IPS-20b (cell line): ENCODE measurements around the gene C2CD2.
"Not testable (repeated sequence)": the region's sequence is repeated elsewhere in the genome, so short reads cannot be mapped to it uniquely, and the experiment has no call there.

Experiments used
- H3K27ac ChIP-seq: one replicate; pipeline ENCODE4 v1.5.1; 2013; ENCODE audit warnings: low read length
- H3K27me3 ChIP-seq: 2 replicates; pipeline ENCODE4 v1.6.1; 2013; ENCODE audit warnings: mild to moderate bottlenecking, low read length, inconsistent platforms; ENCODE audit not compliant: insufficient read depth
- H3K36me3 ChIP-seq: 2 replicates; pipeline ENCODE4 v1.6.1; 2013; ENCODE audit warnings: low read depth, mild to moderate bottlenecking, inconsistent platforms, low read length, moderate library complexity; ENCODE audit not compliant: insufficient read depth
- H3K4me1 ChIP-seq: 2 replicates; pipeline ENCODE4 v1.6.1; 2013; ENCODE audit warnings: mild to moderate bottlenecking, control low read depth, inconsistent platforms, low read length, moderate library complexity; ENCODE audit not compliant: insufficient read depth
- H3K4me3 ChIP-seq: 2 replicates; pipeline ENCODE4 v1.5.1; 2013; ENCODE audit warnings: mild to moderate bottlenecking, low read length, inconsistent platforms
- H3K9ac ChIP-seq: 2 replicates; pipeline ENCODE4 v1.6.1; 2013; ENCODE audit warnings: low read depth, mild to moderate bottlenecking, inconsistent platforms, low read length, moderate library complexity
- H3K9me3 ChIP-seq: 2 replicates; pipeline ENCODE4 v1.6.1; 2013; ENCODE audit warnings: mild to moderate bottlenecking, low read depth, low read length, inconsistent platforms; ENCODE audit not compliant: insufficient read depth

The C2CD2 gene

DNA sequence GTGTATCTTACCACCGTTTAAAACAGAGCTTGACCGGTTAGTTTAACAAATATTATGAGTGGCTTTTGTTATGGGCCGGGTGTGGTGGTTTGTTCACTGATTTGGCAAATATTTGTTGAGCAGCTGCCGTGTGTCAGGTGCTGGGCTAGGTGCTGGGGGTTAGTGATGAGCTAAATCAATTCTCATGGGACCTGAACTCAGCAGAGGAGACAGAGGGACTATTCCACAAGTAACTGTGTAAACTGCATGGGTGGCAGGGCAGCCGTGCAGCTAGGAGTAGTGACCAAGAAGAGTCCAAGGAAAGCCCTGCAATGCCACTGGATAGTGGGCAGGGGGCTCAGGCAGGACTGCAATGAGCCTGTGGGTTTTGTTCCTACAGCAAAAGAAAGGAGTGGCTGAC is 11.2 kb upstream of the C2CD2 start:
- Histone ChIP-seq H3K36me3 (no peaks in the 10 kb centered on the region), H3K27me3 (no peaks in the 10 kb centered on the region), H3K9ac (no peak overlapping the region), H3K9me3 (no peaks in the 10 kb centered on the region), H3K27ac (no peak overlapping the region), H3K4me1 (no peaks in the 10 kb centered on the region), H3K4me3 (no peak overlapping the region)

DNA sequence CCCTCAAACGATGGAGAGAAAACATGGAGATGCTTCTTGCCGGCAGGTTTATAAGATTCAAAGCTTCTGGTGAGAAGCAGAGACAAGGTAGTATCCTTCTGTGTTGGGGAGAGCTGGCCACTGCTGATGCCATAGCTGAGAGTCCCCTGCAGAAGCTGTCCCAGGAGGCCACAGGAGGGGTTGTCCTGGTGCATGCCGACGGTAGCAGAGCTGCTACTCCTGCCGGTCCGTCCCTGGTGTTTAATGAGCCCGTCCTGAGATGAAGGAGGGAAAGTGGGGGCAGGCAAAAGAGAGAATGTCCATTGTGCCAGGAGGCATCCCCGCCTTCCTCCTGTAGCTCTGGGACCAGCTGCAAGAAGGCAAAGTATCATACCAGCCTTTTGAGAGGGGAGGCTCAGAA is 10.4 kb upstream of the C2CD2 start:
- no peaks in the 10 kb centered on the region for H3K4me1 ChIP-seq
- no peaks in the 10 kb centered on the region for H3K36me3 ChIP-seq
- H3K27ac ChIP-seq, result no peak overlapping the region

DNA sequence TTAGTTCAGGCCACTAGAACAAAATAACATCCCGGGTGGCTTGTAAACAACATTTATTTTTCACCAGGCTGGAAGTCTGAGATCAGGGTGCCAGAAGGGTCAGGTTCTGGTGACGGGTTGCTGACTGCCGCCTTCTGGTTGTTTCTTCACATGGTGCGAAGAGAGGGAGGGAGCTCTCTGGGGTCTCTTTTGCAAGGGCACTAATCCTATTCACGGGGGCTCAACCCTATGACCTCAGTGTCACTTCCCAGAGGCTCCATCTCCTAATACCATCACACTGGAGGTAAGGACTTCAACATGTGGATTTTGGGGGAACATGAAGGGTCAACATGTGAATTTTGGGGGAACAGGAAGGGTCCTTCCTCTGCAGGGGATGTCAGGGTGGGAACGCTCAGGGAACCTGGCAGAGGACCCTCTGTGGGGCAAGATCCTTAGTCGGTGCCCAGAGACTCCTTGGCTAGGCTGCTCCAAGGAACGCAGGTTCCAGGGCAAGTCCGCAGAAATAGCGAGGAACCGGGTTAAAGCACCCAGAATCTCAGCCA is 8.7 kb upstream of the C2CD2 start:
- H3K27me3 ChIP-seq, result no peaks in the 10 kb centered on the region
- no peaks in the 10 kb centered on the region for H3K36me3 ChIP-seq
- H3K27ac ChIP-seq, result no peak overlapping the region
- no peak overlapping the region for H3K9ac ChIP-seq
- no peaks in the 10 kb centered on the region for H3K4me1 ChIP-seq
- no peak overlapping the region for H3K4me3 ChIP-seq
- no peaks in the 10 kb centered on the region for H3K9me3 ChIP-seq

More for the DNA sequence above, 10.4 kb upstream of the C2CD2 start:
- Histone ChIP-seq H3K4me3 (no peak overlapping the region), H3K9ac (no peak overlapping the region), H3K27me3 (no peaks in the 10 kb centered on the region), H3K9me3 (no peaks in the 10 kb centered on the region)

DNA sequence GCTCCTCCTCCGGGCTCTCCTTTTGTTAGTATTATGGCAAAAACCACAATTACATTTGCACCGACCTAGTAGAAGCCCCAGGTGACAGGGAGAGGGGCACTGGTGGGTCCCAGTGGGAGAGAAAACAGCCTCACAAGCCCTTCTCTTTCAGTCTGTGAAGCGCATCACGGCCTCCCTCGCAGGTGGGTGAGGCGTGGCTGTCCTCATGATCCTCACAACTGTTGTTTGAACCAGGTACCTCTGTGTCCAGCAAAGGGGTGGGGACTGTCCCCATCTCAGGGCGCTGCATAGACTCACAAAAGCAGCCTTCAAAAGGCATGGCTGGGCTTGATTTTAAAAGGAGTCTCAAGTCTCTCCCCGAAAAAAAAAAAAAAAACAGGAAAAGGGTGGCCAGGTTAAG is 7.9 kb upstream of the C2CD2 start:
- no peak overlapping the region for H3K4me3 ChIP-seq
- no peaks in the 10 kb centered on the region for H3K27me3 ChIP-seq
- no peak overlapping the region for H3K27ac ChIP-seq
- H3K4me1 ChIP-seq, result no peaks in the 10 kb centered on the region
- no peak overlapping the region for H3K9ac ChIP-seq
- no peaks in the 10 kb centered on the region for H3K9me3 ChIP-seq
- H3K36me3 ChIP-seq, result no peaks in the 10 kb centered on the region

DNA sequence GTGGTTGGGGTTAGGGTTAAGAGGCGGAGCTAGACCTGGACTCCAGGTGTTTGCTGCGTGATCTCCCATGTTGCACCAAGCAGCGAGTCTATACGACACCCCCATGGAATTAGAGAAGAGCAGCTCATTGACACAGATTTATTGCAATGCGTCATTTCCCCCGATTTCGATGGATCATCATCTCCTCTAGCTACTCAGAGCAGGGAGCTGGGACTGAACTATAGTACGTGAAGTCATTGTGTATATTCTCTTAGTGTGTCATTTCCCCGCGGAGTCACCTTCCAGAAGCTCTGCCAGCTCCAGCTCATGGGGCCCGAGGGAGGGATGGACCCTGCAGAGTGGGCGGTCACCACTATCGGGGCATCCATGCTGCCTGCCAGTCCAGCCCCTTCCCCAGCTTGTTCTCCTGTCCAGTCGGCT is 7.5 kb upstream of the C2CD2 start:
- Histone ChIP-seq H3K4me3 (no peak overlapping the region), H3K9ac (no peak overlapping the region), H3K9me3 (no peaks in the 10 kb centered on the region)

DNA sequence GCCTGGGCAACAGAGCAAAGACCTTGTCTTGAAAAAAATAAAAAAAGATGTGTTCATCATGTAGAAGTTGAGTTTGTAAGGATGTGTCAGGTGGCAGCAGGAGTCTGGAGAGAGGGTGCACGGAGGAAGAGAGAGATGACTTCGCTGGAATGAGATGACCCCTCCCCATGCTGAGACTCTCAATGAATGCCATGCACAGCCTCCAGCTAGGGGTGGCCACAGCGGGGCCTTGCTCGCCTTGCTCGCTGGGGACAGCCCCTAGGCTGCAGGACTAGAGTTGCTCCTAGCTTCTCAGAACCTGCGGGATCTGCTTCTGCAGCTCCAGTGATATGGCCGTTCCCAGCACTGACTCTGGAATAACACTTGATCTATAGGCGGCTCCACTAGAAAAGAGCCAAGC is 6.6 kb upstream of the C2CD2 start:
- no peaks in the 10 kb centered on the region for H3K36me3 ChIP-seq
- no peaks in the 10 kb centered on the region for H3K27me3 ChIP-seq
- H3K27ac ChIP-seq, result no peak overlapping the region
- H3K9me3 ChIP-seq, result no peaks in the 10 kb centered on the region
- H3K4me1 ChIP-seq, result no peaks in the 10 kb centered on the region
- H3K4me3 ChIP-seq, result no peak overlapping the region
- H3K9ac ChIP-seq, result no peak overlapping the region

More for the DNA sequence above, 7.5 kb upstream of the C2CD2 start:
- Histone ChIP-seq H3K36me3 (no peaks in the 10 kb centered on the region), H3K4me1 (no peaks in the 10 kb centered on the region), H3K27me3 (no peaks in the 10 kb centered on the region), H3K27ac (no peak overlapping the region)

DNA sequence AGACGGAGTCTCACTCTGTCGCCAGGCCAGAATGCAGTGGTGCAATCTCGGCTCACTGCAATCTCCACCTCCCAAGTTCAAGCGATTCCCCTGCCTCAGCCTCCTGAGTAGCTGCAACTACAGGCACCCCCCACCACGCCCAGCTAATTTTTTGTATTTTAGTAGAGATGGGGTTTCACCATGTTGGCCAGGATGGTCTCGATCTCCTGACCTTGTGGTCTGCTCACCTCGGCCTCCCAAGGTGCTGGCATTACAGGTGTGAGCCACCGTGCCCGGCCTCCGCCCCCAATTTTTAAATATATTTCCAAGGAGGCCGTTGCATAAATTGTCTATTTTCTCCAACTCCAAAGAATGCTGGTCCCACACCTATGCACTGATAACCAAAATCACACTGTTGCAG is 5.9 kb upstream of the C2CD2 start:
- H3K27me3 ChIP-seq, H3K36me3 ChIP-seq, H3K9me3 ChIP-seq, H3K4me1 ChIP-seq, H3K9ac ChIP-seq, H3K27ac ChIP-seq, H3K4me3 ChIP-seq: not testable (repeated sequence)

DNA sequence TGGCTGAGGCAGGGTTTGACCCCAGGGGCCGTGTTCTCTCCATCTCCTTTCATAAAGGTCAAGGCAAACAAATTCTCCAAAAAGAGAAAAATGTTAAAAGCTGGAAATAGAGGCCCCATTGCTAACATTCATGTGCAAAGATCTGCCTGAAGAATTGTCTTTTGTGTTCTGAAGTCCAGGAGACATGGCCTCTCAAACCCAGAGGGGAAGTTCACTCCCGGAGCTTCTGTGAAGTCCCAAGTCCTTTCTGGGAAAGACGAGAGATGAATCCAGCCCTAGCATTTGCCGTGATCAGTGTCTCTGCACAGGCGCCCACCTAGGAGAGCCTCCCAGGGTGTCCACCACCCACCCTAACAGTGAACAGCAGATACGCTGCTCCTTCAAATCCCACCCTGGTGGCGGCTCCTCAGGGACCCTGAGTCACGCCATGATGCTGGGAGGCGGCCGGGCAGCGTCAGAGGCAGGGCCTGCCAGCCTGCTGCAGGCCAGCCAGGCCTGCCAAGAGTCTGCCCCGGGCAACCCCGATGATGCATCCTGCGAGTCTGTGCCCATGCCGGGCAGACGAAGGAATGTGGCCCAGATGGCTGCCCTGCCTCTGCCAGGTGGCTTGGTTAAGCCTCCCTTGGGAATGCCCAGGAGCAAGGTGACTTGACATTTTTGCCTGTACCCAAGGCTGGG is 5.2 kb upstream of the C2CD2 start:
- Histone ChIP-seq H3K36me3 (no peaks in the 10 kb centered on the region), H3K9ac (no peak overlapping the region), H3K4me1 (no peaks in the 10 kb centered on the region), H3K9me3 (no peaks in the 10 kb centered on the region), H3K27ac (no peak overlapping the region), H3K4me3 (no peak overlapping the region), H3K27me3 (no peaks in the 10 kb centered on the region)

DNA sequence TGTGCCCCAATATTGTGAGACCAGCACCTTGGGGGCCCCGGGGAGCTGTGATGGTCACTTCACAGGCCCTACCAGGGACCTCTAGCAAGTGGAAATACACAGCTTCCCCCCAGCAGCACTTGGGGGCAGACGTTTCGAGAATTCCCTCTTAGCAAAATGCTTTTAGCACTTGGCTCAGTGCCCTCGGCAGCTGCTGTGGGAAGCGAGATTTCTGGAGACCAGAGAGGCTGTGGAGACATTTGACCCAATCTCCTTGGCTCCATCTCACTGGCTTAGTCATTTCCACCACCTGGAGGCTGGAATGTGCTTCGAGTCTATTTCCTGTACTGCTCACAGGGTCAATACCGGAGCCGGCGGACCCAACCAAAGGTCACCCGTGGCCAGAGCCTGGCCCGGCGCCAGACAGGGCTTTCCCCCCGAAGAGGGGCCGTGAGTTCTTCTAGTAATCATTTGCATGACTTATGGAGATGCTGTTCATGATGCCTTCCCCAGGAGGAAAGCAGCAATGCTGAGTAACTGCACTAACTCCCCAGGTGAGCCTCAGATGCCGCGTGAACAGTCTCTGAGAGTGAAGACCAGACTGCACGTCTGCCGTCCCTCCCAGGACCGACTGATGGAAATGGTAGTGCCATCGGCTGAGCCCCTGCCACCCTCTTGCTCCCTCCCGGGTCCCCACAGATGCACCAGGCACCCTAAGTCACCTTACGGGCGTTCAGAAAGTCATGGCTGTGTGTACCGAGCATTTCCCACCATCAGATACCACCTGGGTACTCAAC is 4.4 kb upstream of the C2CD2 start:
- Histone ChIP-seq H3K9me3 (no peaks in the 10 kb centered on the region), H3K36me3 (no peaks in the 10 kb centered on the region), H3K4me3 (no peak overlapping the region), H3K4me1 (no peaks in the 10 kb centered on the region), H3K27me3 (peaks cover 2% of the 10 kb centered on the region; the same call in 1 of the 2 replicates), H3K9ac (no peak overlapping the region), H3K27ac (no peak overlapping the region)

DNA sequence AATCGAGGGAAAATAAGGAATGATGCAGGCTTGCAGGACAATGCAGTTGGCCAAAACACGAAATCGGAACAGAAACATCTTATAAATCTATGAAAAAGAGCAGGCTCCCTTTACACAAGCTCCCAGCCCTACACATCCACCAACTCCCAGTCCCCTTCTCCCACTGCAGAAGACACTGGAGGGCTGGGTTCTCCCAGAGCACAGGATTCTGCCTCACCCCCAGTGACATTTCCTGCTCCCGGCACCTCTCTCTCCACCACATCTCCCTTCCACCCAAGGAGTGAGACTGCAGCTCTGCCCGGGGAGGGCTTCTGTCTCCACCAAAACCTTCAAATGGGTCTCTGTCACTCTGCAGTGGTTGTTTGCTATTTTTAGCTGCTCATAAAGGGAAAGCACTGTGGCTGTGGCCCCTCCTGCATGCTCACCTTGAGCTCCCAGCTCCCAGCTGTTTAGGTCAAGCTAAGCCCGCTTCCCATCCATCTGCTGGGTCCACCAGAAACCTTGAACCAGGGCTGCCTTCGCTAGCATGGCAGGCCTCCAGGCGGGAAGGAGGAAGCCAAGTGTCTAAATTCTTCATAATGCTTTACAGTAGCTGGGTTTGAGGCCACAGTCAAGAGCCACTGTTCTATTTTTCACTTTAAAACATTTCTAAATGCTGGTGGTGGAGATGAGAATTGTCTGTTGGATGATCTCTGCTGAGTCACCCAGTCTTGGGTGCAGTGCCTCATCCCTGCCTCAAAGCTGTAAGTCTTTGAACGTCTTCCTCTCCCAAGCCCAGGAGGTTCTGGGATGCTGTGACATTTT is 3.3 kb upstream of the C2CD2 start:
- H3K36me3 ChIP-seq, result no peaks in the 10 kb centered on the region
- H3K27me3 ChIP-seq, result peaks cover 12% of the 10 kb centered on the region
- no peak overlapping the region for H3K9ac ChIP-seq
- H3K27ac ChIP-seq, result no peak overlapping the region
- peaks cover under 1% of the 10 kb centered on the region; the same call in 1 of the 2 replicates for H3K4me1 ChIP-seq
- no peak overlapping the region for H3K4me3 ChIP-seq
- H3K9me3 ChIP-seq, result no peaks in the 10 kb centered on the region

DNA sequence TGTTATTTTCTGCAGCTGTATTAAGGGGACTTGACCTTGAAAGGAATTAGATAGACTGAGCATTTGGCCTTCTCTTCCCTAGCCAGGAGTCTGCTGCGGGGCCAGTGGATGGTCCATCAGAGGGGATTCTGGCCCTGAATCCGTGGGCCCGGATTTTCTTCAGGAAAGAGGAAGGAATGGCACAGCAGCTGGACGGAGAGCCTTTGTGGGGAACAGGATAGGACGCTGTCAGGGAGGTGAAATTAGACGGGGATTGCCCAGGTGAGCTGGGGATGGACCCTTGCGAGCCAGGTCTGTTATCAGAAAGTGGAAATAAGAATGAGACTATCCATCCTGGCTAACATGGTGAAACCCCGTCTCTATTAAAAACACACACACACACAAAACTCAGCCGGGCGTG is 1.7 kb upstream of the C2CD2 start:
- no peaks in the 10 kb centered on the region for H3K9me3 ChIP-seq
- H3K4me1 ChIP-seq, result peaks cover 14% of the 10 kb centered on the region; the same call in 1 of the 2 replicates
- no peak overlapping the region for H3K27ac ChIP-seq
- H3K9ac ChIP-seq, result no peak overlapping the region
- peaks cover 20% of the 10 kb centered on the region for H3K27me3 ChIP-seq
- no peak overlapping the region for H3K4me3 ChIP-seq
- H3K36me3 ChIP-seq, result no peaks in the 10 kb centered on the region
